GM19324 (cell line): Measurements from ENCODE around the gene ERICH4.
"Not testable (repeated sequence)": the region's sequence is repeated elsewhere in the genome, so short reads cannot be mapped to it uniquely, and the experiment has no call there.

Experiments
- ATAC-seq: cut with Tn5 transposase; IDR thresholded peaks from one replicate; pipeline ENCODE4 v1.9.1; 2021; ENCODE audit warnings: mild to moderate bottlenecking, moderate library complexity; ENCODE audit not compliant: unreplicated experiment, low FRiP score

Gene ERICH4

GRCh38 chr19:41463257-41464256 lies 20.6 kb downstream of the ERICH4 start:
- not testable (repeated sequence) for ATAC-seq

GRCh38 chr19:41476583-41476982 lies 33.6 kb downstream of the ERICH4 start:
- ATAC-seq, result no peak

DNA sequence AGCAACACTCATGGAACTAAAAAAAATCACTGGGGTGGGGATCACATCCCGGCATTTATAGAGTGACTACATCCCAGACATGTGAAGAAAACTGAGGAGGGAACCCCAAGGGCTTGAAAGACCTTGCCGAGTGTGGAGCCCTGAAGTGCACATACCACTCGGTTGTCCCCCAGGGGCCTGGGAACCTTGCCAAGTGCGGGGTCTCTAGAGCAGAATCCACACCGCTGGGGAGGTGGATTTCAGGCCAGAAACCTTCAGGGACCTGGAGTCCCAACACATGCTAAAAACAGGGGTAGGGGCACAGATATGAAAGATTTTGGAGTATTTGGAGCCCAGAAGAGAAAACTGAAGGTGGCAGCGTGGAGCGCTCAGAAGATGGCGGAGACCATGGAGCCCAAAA lies 35.2 kb downstream of the ERICH4 start:
- no peak for ATAC-seq

- ATAC-seq, result no peak
These were observed 36.2 kb downstream of the ERICH4 start for GRCh38 chr19:41478875-41479756.

DNA sequence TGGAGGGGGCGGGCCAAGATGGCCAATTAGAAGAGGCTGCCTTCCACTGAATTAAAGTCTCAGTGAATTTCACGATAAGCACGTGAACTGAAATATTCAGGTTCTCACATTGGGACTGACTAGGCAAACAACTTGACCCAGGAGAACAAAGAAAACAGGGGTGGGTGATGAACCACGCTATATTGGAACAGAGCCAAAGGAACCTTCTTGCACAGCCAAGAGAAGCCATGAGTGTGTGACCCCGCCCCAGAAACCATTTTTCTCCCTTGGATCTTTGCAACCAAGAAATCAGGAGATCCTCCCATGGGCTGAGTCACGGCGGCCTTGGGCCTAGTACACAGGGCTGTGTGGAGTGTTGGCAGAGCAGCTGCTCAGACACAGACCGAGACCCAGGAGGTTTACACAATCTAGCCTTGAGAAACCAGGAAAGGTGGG lies 36.8 kb downstream of the ERICH4 start:
- no peak for ATAC-seq

DNA sequence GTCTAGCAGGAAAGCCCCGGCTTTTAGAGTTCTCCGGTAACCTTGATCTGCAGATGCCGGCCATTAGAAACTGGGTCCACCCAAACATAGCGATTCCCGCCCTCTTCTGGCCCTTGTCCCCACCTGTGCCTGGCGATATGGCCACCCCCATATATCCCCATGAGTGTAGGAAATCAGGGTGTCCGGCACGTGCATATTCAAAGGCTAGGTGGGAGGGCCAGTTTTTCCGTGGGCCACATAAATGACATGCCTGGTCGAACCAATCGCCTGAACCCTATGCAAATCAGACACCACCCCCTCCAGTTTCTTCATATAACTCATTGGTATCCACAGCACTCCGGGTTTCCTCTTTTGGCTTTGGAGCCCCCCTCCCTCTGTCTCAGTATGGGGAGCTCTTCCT lies 37.4 kb downstream of the ERICH4 start:
- ATAC-seq, result no peak

GRCh38 chr19:41484822-41485221 lies 41.9 kb downstream of the ERICH4 start:
- ATAC-seq, result no peak

GRCh38 chr19:41486953-41487352 lies 44.0 kb downstream of the ERICH4 start:
- ATAC-seq, result not testable (repeated sequence)

- no peak for ATAC-seq
These were observed 49.9 kb downstream of the ERICH4 start for GRCh38 chr19:41492843-41493242.
